Endothelial cell of umbilical vein (primary cell): Measurements from ENCODE around the gene ARSH. TPM values are rescaled to one million over a fixed set of nuclear protein-coding genes. Genes with fewer than 3 reads are reported as not detected.
A peak's percentile ranks its signal among the peaks of the same experiment; 100 is the strongest.

Experiments used
- Bru-seq: library from RNA; stranded (reverse); fragments of 400-500 nt; gene quantifications from one replicate; lab custom pipeline; 2021; lab: Mats Ljungman, UMichigan
- BruChase-seq, 2 experiments: library from RNA; stranded (reverse); fragments of 400-500 nt; gene quantifications; one replicate each; lab custom pipeline; 2021; lab: Mats Ljungman, UMichigan
- BruUV-seq: library from RNA; stranded (reverse); fragments of 400-500 nt; replicated peaks from 2 replicates; lab custom pipeline; 2021; lab: Mats Ljungman, UMichigan
- CTCF ChIA-PET: fragments of 300-600, 350-600 bp; sonication (Branson Sonifier 250); formaldehyde crosslinking; loops from one replicate; lab custom pipeline; 2021; ENCODE audit warnings: antibody characterized with exemption, inconsistent platforms; lab: Charles Lee
- POLR2A ChIA-PET: fragments of 300-600, 350-600 bp; sonication (Branson Sonifier 250); formaldehyde crosslinking; loops from one replicate; lab custom pipeline; 2021; ENCODE audit warnings: antibody characterized with exemption, inconsistent platforms; lab: Charles Lee
- DNase-seq: peaks from one replicate; pipeline ENCODE4 v3.0.0-alpha.2; 2011; ENCODE audit warnings: low read depth, low spot score
- FAIRE-seq: peaks from 2 replicates; lab custom pipeline; 2011; peaks lifted over from hg19 to GRCh38; lab: Jason Lieb, UNC
- H2AFZ ChIP-seq: 2 replicates; pipeline ENCODE4 v1.6.0; 2012; ENCODE audit warnings: low read depth, low read length, control low read depth, inconsistent platforms
- H3K27ac ChIP-seq: 2 replicates; pipeline ENCODE4 v1.5.1; 2011; ENCODE audit warnings: low read depth, mild to moderate bottlenecking, control low read depth, low read length, moderate library complexity; ENCODE audit not compliant: insufficient read depth
- H3K27me3 ChIP-seq, 2 experiments: 2 replicates each; pipeline versions ENCODE4 v1.6.0 to v1.6.1; 2011; ENCODE audit warnings: low read length in 2 of 2, mixed read lengths in 1 of 2; ENCODE audit not compliant: control insufficient read depth in 2 of 2, insufficient read depth in 2 of 2
- H3K36me3 ChIP-seq, 2 experiments: 2 replicates in 1 of 2; 3 replicates in 1 of 2; pipeline ENCODE4 v1.5.1; 2011; ENCODE audit warnings: low read length in 2 of 2, mild to moderate bottlenecking in 1 of 2, moderate library complexity in 1 of 2; ENCODE audit not compliant: control insufficient read depth in 2 of 2, insufficient read depth in 2 of 2; ENCODE audit errors: extremely low read depth in 1 of 2
- H3K4me1 ChIP-seq: 3 replicates; pipeline ENCODE4 v1.5.1; 2011; ENCODE audit warnings: mild to moderate bottlenecking, low read length; ENCODE audit not compliant: control insufficient read depth, insufficient read depth; ENCODE audit errors: extremely low read depth
- H3K4me2 ChIP-seq: 2 replicates; pipeline ENCODE4 v1.6.1; 2011; ENCODE audit warnings: low read length, control low read depth, mixed read lengths; ENCODE audit not compliant: insufficient read depth
- H3K4me3 ChIP-seq, 3 experiments: fragments of 200-600 bp in 1 of 3; sonication (generic), shearing (Covaris generic) in 1 of 3; replicated peaks in 1 of 3; 2 replicates each; pipeline ENCODE4 v1.5.1; 2011 to 2016; ENCODE audit warnings: control low read depth in 3 of 3, low read length in 3 of 3, mild to moderate bottlenecking in 2 of 3, inconsistent platforms in 1 of 3, low read depth in 1 of 3, moderate library complexity in 1 of 3; ENCODE audit not compliant: insufficient read depth in 1 of 3
- H3K79me2 ChIP-seq: 2 replicates; pipeline ENCODE4 v1.6.0; 2012; ENCODE audit warnings: low read length, inconsistent platforms; ENCODE audit not compliant: control insufficient read depth, insufficient read depth
- H3K9ac ChIP-seq: replicated peaks from 2 replicates; pipeline ENCODE3; 2011; ENCODE audit warnings: low read length, control low read depth; ENCODE audit not compliant: insufficient read depth; ENCODE audit errors: extremely low read depth
- H3K9me1 ChIP-seq: replicated peaks from 3 replicates; pipeline ENCODE4 v1.6.0; 2011; ENCODE audit warnings: mild to moderate bottlenecking, low read length; ENCODE audit not compliant: control insufficient read depth, insufficient read depth; ENCODE audit errors: extremely low read depth
- H3K9me3 ChIP-seq: replicated peaks from 2 replicates; pipeline ENCODE4 v1.5.1; 2012; ENCODE audit warnings: low read length, inconsistent platforms; ENCODE audit not compliant: control insufficient read depth, insufficient read depth
- H4K20me1 ChIP-seq: replicated peaks from 2 replicates; pipeline ENCODE3; 2011; ENCODE audit warnings: mild to moderate bottlenecking, low read length; ENCODE audit not compliant: control insufficient read depth, insufficient read depth; ENCODE audit errors: extremely low read depth
- EZH2 ChIP-seq: IDR thresholded peaks from 2 replicates; pipeline ENCODE4 v1.6.1; 2012; ENCODE audit warnings: borderline replicate concordance, low read depth, mild to moderate bottlenecking, moderate library complexity, low read length, inconsistent platforms; ENCODE audit not compliant: severe bottlenecking
- FOS ChIP-seq: IDR thresholded peaks from 2 replicates; pipeline ENCODE4 v1.6.1; 2011; ENCODE audit warnings: mild to moderate bottlenecking, low read length, moderate library complexity, borderline replicate concordance; ENCODE audit not compliant: insufficient read depth
- GATA2 ChIP-seq: IDR thresholded peaks from 2 replicates; pipeline ENCODE4 v1.7.0; 2011; ENCODE audit warnings: low read depth, mild to moderate bottlenecking, moderate library complexity, mixed read lengths, low read length; ENCODE audit not compliant: insufficient read length, insufficient read depth
- JUN ChIP-seq: IDR thresholded peaks from 2 replicates; pipeline ENCODE4 v1.6.1; 2011; ENCODE audit warnings: borderline replicate concordance, low read depth; ENCODE audit not compliant: insufficient read length, insufficient read depth
- MAX ChIP-seq: IDR thresholded peaks from 2 replicates; pipeline ENCODE4 v1.6.1; 2011; ENCODE audit not compliant: insufficient read depth, insufficient read length
- MYC ChIP-seq: IDR thresholded peaks from one replicate; pipeline ENCODE4 v1.6.1; 2011; ENCODE audit warnings: mild to moderate bottlenecking, low read depth, low read length
- POLR2A ChIP-seq: IDR thresholded peaks from 2 replicates; pipeline ENCODE4 v1.6.1; 2012; ENCODE audit warnings: low read depth, mild to moderate bottlenecking, control low read depth, low read length
- POLR2AphosphoS5 ChIP-seq: IDR thresholded peaks from 2 replicates; pipeline ENCODE4 v1.6.1; 2012; ENCODE audit warnings: low read depth, mild to moderate bottlenecking, control low read depth, low read length, moderate library complexity; ENCODE audit not compliant: insufficient read depth
- dilution Hi-C: fragments of 300-500 bp; cut with MboI; formaldehyde crosslinking; loops from one replicate; pipeline ENCODE4 v1.15.0; 2019; ENCODE audit warnings: low sequenced_read_pairs; ENCODE audit not compliant: extremely low pct_ligation_motif_present
- intact Hi-C: fragments of 100-400 bp; cut with micrococcal nuclease; formaldehyde crosslinking; loops from one replicate; pipeline ENCODE4 v1.10.0; 2022
- long read RNA-seq: library from polyadenylated mRNA; stranded (forward); transcript quantifications from one replicate; pipeline ENCODE4 v2.0.0, GENCODE V29; 2021
- polyA minus RNA-seq, 3 experiments: library from RNA; depleted of rRNA, polyadenylated mRNA; stranded (reverse); fragments of >200 nt; gene quantifications; 1 replicate in 1 of 3; 2 replicates in 2 of 3; pipeline ENCODE4 v1.2.3, GENCODE V29; 2011
- polyA plus RNA-seq, 4 experiments: library from polyadenylated mRNA; depleted of rRNA in 3 of 4; stranded (reverse) in 3 of 4; unstranded in 1 of 4; fragments of >200 nt; gene quantifications; 2 replicates each; pipeline versions ENCODE4 v1.2.1 to v1.2.3, GENCODE V29; 2011 to 2012; ENCODE audit warnings: missing spikeins in 1 of 4
- total RNA-seq: library from RNA; stranded (reverse); gene quantifications from 2 replicates; pipeline ENCODE4 v1.2.3, GENCODE V29; 2021
- TF ChIP-seq, protein P1 (sequence below), 2 donors: IDR thresholded peaks; 1 replicate in 1 of 2; 2 replicates in 1 of 2; pipeline ENCODE4 v1.5.1; 2011; ENCODE audit warnings: low read length in 2 of 2, mild to moderate bottlenecking in 2 of 2, moderate library complexity in 2 of 2, control low read depth in 1 of 2, inconsistent platforms in 1 of 2, low read depth in 1 of 2; ENCODE audit not compliant: insufficient read depth in 1 of 2; ENCODE audit errors: extremely low read depth in 1 of 2

ARSH gene
- total RNA-seq (not detected in 2 replicates), polyA plus RNA-seq (not detected in 2 replicates), polyA minus RNA-seq (not detected in 2 replicates), Bru-seq, nascent RNA (not detected), BruChase-seq, experiment 1, labeled RNA remaining after a 6-hour chase (percentile 4 among the genes with signal in this experiment), BruChase-seq, experiment 2, labeled RNA remaining after a 2-hour chase (not detected)
- not detected in 2 replicates for polyA plus RNA-seq (2011; cell fraction: cytosol; rRNA removed)
- polyA plus RNA-seq (2011; cell fraction: nucleus; rRNA removed) = not detected in 2 replicates
- not detected in 2 replicates for polyA plus RNA-seq (2012)
- not detected for polyA minus RNA-seq (2011; cell fraction: cytosol; rRNA and poly(A)+ RNA removed)
- polyA minus RNA-seq (2011; cell fraction: nucleus; rRNA and poly(A)+ RNA removed) = not detected in 2 replicates
- long read RNA-seq = 0 reads

- Histone ChIP-seq H3K9me1 (no peaks in the 10 kb centered on the region), H3K4me3 (no peak within 1 kb of the TSS), H3K9me3 (no peaks in the 10 kb centered on the region), H3K9ac (no peak within 1 kb of the TSS), H3K4me2 (no peak within 1 kb of the TSS), H3K36me3 (no peaks in the 10 kb centered on the region), H3K27ac (no peak within 1 kb of the TSS), H3K27me3 (no peaks in the 10 kb centered on the region), H3K4me1 (no peaks in the 10 kb centered on the region), H3K79me2 (no peaks in the 10 kb centered on the region), H2AFZ (no peak within 1 kb of the TSS), H4K20me1 (no peaks in the 10 kb centered on the region)
- BruUV-seq = no TSS peak
- POLR2A ChIA-PET = no interaction called here
- intact Hi-C loops = no loop called here
- no peak for TF ChIP-seq POLR2A
- TF ChIP-seq GATA2 = no peak
- TF ChIP-seq MAX = no peak
- dilution Hi-C loops = no loop called here
- CTCF ChIA-PET = no interaction called here
- FAIRE-seq = no peak
- DNase-seq = no peak
Measured at GRCh38 chrX:3006495-3006894, at the start of gene ARSH. ARSH (plus strand) TSS chrX:3006546; CDS start chrX:3006613, 67 bp downstream.

DNA sequence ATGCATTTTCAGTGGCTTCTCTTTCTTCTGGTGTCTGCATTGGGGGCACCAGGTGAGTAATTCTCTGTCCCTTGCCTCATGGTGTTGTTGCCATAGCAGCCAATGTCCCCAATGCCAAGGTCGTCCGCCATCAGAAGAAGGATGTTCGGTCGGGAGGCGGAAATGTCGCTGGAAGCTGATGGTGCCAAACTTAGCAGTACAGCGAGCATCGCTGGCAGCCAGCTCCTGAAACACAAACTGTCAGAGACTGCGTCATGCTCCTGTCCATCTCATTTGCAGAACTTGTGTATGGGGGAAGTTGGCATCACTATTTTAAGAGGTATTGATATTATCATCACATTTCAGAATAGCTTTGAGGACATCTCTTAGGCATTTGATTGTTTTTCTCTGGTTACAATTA is 48.1 kb upstream of the ARSH start:
- no peak for TF ChIP-seq MYC
- no peak for TF ChIP-seq POLR2AphosphoS5
- no peak for TF ChIP-seq EZH2
- TF ChIP-seq GATA2 = no peak
- no peak for TF ChIP-seq FOS
- no peak for TF ChIP-seq POLR2A
- TF ChIP-seq MAX = no peak
- TF ChIP-seq, protein P1, sequence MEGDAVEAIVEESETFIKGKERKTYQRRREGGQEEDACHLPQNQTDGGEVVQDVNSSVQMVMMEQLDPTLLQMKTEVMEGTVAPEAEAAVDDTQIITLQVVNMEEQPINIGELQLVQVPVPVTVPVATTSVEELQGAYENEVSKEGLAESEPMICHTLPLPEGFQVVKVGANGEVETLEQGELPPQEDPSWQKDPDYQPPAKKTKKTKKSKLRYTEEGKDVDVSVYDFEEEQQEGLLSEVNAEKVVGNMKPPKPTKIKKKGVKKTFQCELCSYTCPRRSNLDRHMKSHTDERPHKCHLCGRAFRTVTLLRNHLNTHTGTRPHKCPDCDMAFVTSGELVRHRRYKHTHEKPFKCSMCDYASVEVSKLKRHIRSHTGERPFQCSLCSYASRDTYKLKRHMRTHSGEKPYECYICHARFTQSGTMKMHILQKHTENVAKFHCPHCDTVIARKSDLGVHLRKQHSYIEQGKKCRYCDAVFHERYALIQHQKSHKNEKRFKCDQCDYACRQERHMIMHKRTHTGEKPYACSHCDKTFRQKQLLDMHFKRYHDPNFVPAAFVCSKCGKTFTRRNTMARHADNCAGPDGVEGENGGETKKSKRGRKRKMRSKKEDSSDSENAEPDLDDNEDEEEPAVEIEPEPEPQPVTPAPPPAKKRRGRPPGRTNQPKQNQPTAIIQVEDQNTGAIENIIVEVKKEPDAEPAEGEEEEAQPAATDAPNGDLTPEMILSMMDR (IDR thresholded peaks at IDR 0.05; ENCODE audit: extremely low read depth in 1 of 2, insufficient read depth in 1 of 2, low read depth in 1 of 2, low read length in 2 of 2) = no peak
- no peak for TF ChIP-seq JUN
- no peak overlapping the region for H3K4me3 ChIP-seq

More for the DNA sequence above, 48.1 kb upstream of the ARSH start:
- Histone ChIP-seq H4K20me1 (no peaks in the 10 kb centered on the region), H3K9me1 (no peaks in the 10 kb centered on the region), H3K27me3 (no peaks in the 10 kb centered on the region), H3K79me2 (no peaks in the 10 kb centered on the region), H3K36me3 (no peaks in the 10 kb centered on the region), H3K4me1 (peaks cover under 1% of the 10 kb centered on the region), H3K27ac (no peak overlapping the region), H3K9ac (no peak overlapping the region), H3K4me2 (no peak overlapping the region), H2AFZ (no peak overlapping the region), H3K9me3 (no peaks in the 10 kb centered on the region)
- BruUV-seq = no TSS peak
- no peak for DNase-seq
- intact Hi-C loops = no loop called here
- CTCF ChIA-PET = no interaction called here
- FAIRE-seq = no peak
- dilution Hi-C loops = no loop called here
- POLR2A ChIA-PET = no interaction called here
